ENCODE data around the gene MRPS16. TPM values are rescaled to one million over a fixed set of nuclear protein-coding genes. Genes with fewer than 3 reads are reported as not detected.

The MRPS16 gene
- total RNA-seq, 1 experiment from 2014 or later: 275 TPM

- Histone ChIP-seq H3K4me1 (ENCODE audit: insufficient read depth, low read length) (peaks cover 34% of the 10 kb centered on the region), H3K4me2 (ENCODE audit: low read length) (peak overlapping the region; percentile 79), H3K4me3 (ENCODE audit: low read length) (peak overlapping the region; percentile 69), H3F3A (ENCODE audit: low read length, unreplicated experiment) (peaks cover 12% of the 10 kb centered on the region), H3K9ac (ENCODE audit: low read length) (peak overlapping the region; percentile 85), H3K27ac (ENCODE audit: low read length) (no peak overlapping the region), H3K9me2 (replicated peaks; ENCODE audit: low read length) (no peaks in the 10 kb centered on the region), H3K79me2 (ENCODE audit: low read length) (peaks cover 83% of the 10 kb centered on the region), H3K36me3 (ENCODE audit: low read depth, low read length) (peaks cover 72% of the 10 kb centered on the region), H2AFZ (ENCODE audit: low read length) (no peak overlapping the region), H3K9me3 (ENCODE audit: low read length) (no peaks in the 10 kb centered on the region), H3K27me3 (ENCODE audit: low read length) (no peaks in the 10 kb centered on the region), H4K20me1 (ENCODE audit: low read length) (peaks cover 51% of the 10 kb centered on the region)
- BruUV-seq (replicated peaks): no TSS peak
- ATAC-seq (no peak), DNase-seq (no peak)
- POLR2A ChIA-PET (ENCODE audit: unreplicated experiment): interaction anchor here (0.6 to 0.7 kb wide), 2 partner anchors 77 to 114 kb away, joined by 3 to 11 read pairs; partner anchors contain the start of genes CFAP70, ECD and FAM149B1
- CTCF ChIA-PET: interaction anchor here (0.6 to 0.7 kb wide), 4 partner anchors 9 to 380 kb away, joined by 4 to 8 read pairs (median 6); partner anchors contain the start of gene P4HA1
- intact Hi-C loops (cut with micrococcal nuclease): loop anchor here (5.0 kb wide), 1 partner anchor 252 kb away; the partner anchor contains the start of gene PPP3CB
- TF ChIP-seq CTCF (conservative IDR thresholded peaks at IDR 0.05; ENCODE audit: low read depth, low read length): no peak
- no peak for TF ChIP-seq EZH2 (IDR thresholded peaks at IDR 0.05; ENCODE audit: low read length, unreplicated experiment)
- no peak for TF ChIP-seq EZH2phosphoT487 (IDR thresholded peaks at IDR 0.05; ENCODE audit: borderline replicate concordance, low read length)
Observed at GRCh38 chr10:73244866-73245477, 7.5 kb downstream of the MRPS16 start.

GRCh38 chr10:73239908-73240307 lies 12.5 kb downstream of the MRPS16 start:
- ChIA-PET POLR2A (ENCODE audit: unreplicated experiment) (no interaction called here), CTCF (interaction anchor here (0.6 kb wide), 1 partner anchor 116 kb away, joined by 3 read pairs; no protein-coding TSS in a partner anchor)
- ATAC-seq: no peak
- Histone ChIP-seq H4K20me1 (ENCODE audit: low read length) (peaks cover 34% of the 10 kb centered on the region), H3K27me3 (ENCODE audit: low read length) (no peaks in the 10 kb centered on the region), H3K9ac (ENCODE audit: low read length) (no peak overlapping the region), H3K9me2 (replicated peaks; ENCODE audit: low read length) (no peaks in the 10 kb centered on the region), H3K27ac (ENCODE audit: low read length) (no peak overlapping the region), H3K4me1 (ENCODE audit: insufficient read depth, low read length) (peaks cover 11% of the 10 kb centered on the region), H3K4me3 (ENCODE audit: low read length) (no peak overlapping the region), H3K4me2 (ENCODE audit: low read length) (no peak overlapping the region), H3K79me2 (ENCODE audit: low read length) (peaks cover 39% of the 10 kb centered on the region), H3K36me3 (ENCODE audit: low read depth, low read length) (peaks cover 90% of the 10 kb centered on the region), H3F3A (ENCODE audit: low read length, unreplicated experiment) (no peaks in the 10 kb centered on the region), H2AFZ (ENCODE audit: low read length) (no peak overlapping the region), H3K9me3 (ENCODE audit: low read length) (no peaks in the 10 kb centered on the region)
- DNase-seq: no peak
- TF ChIP-seq CTCF (conservative IDR thresholded peaks at IDR 0.05; ENCODE audit: low read depth, low read length) (no peak), EZH2phosphoT487 (IDR thresholded peaks at IDR 0.05; ENCODE audit: borderline replicate concordance, low read length) (no peak)
- intact Hi-C loops (cut with micrococcal nuclease): no loop called here
- BruUV-seq (replicated peaks): no TSS peak

DNA sequence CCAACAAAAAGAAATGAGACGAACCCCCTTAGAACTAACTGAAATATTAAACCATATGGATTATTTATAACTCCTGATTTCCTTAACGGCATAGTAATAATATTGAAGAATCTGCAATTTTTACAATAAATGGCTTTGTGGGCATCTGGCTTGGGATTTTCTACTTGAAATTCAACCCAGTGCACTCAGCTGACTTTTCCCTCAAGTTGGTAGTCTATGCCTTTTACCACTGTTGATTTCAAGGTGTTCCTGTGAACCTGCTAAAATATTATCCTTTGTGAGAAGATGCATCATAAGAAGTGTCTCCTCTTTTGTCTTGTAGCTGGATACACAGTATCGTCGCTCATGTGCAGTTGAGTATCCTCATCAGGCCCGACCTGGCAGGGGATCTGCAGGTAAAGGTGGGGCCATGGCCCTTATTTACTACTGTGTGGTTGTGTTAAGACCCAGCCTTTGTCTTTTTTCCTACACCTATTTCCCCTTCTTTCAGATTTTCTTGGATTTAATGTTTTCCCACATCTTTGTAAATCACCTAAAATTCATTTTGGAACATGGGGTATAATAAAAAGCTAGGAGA lies 13.4 kb downstream of the MRPS16 start:
- peaks cover 2% of the 10 kb centered on the region for H3K4me1 ChIP-seq (ENCODE audit: insufficient read depth, low read length)
- DNase-seq: no peak
- intact Hi-C loops (cut with micrococcal nuclease): no loop called here
- H3K9me3 ChIP-seq (ENCODE audit: low read length): no peaks in the 10 kb centered on the region
- no peak for TF ChIP-seq EZH2phosphoT487 (IDR thresholded peaks at IDR 0.05; ENCODE audit: borderline replicate concordance, low read length)
- TF ChIP-seq CTCF (conservative IDR thresholded peaks at IDR 0.05; ENCODE audit: low read depth, low read length): no peak
- no peak for TF ChIP-seq EZH2 (IDR thresholded peaks at IDR 0.05; ENCODE audit: low read length, unreplicated experiment)
- H3K4me3 ChIP-seq (ENCODE audit: low read length): no peak overlapping the region
- H3K36me3 ChIP-seq (ENCODE audit: low read depth, low read length): peaks cover 90% of the 10 kb centered on the region
- no peak overlapping the region for H2AFZ ChIP-seq (ENCODE audit: low read length)
- H3K27me3 ChIP-seq (ENCODE audit: low read length): no peaks in the 10 kb centered on the region
- no peak for ATAC-seq
- no peak overlapping the region for H3K4me2 ChIP-seq (ENCODE audit: low read length)
- no peaks in the 10 kb centered on the region for H3F3A ChIP-seq (ENCODE audit: low read length, unreplicated experiment)
- peaks cover 25% of the 10 kb centered on the region for H4K20me1 ChIP-seq (ENCODE audit: low read length)
- H3K79me2 ChIP-seq (ENCODE audit: low read length): peaks cover 31% of the 10 kb centered on the region
- no TSS peak for BruUV-seq (replicated peaks)
- H3K9me2 ChIP-seq (replicated peaks; ENCODE audit: low read length): no peaks in the 10 kb centered on the region
- H3K9ac ChIP-seq (ENCODE audit: low read length): no peak overlapping the region
- H3K27ac ChIP-seq (ENCODE audit: low read length): no peak overlapping the region
- ChIA-PET POLR2A (ENCODE audit: unreplicated experiment) (no interaction called here), CTCF (interaction anchor here (0.6 kb wide), 1 partner anchor 117 kb away, joined by 3 read pairs; no protein-coding TSS in a partner anchor)
